Loucy (cell line): ENCODE data around the gene MEGF6.

Experiments
- CTCF ChIP-seq: fragments of 200-600 bp; sonication (generic); conservative IDR thresholded peaks from 2 replicates; pipeline ENCODE4 v1.5.1; 2014; ENCODE audit warnings: mild to moderate bottlenecking, antibody characterized with exemption, low read length
- EZH2phosphoT487 ChIP-seq: fragments of 200-600 bp; IDR thresholded peaks from 2 replicates; pipeline ENCODE4 v1.6.1; 2018; ENCODE audit warnings: antibody characterized with exemption, mild to moderate bottlenecking, moderate library complexity, borderline replicate concordance

- TF ChIP-seq CTCF (no peak), EZH2phosphoT487 (no peak)
These were observed 3.6 kb downstream of the MEGF6 start for GRCh38 chr1:3607703-3608065.
